Stimulated activated CD8-positive, alpha-beta memory T cell treated with anti-CD3 and anti-CD28 coated beads, Interleukin-2, amount 100 ng/mL, for 1 hour (primary cell): Measurements from ENCODE around the gene SIGLEC8.
"Not testable (repeated sequence)": the region's sequence is repeated elsewhere in the genome, so short reads cannot be mapped to it uniquely, and the experiment has no call there.

Experiments
- DNase-seq, 2 donors: peaks; one replicate each; pipeline ENCODE4 v3.0.0-alpha.2; 2020; ENCODE audit warnings: low read depth in 2 of 2

The SIGLEC8 gene

DNA sequence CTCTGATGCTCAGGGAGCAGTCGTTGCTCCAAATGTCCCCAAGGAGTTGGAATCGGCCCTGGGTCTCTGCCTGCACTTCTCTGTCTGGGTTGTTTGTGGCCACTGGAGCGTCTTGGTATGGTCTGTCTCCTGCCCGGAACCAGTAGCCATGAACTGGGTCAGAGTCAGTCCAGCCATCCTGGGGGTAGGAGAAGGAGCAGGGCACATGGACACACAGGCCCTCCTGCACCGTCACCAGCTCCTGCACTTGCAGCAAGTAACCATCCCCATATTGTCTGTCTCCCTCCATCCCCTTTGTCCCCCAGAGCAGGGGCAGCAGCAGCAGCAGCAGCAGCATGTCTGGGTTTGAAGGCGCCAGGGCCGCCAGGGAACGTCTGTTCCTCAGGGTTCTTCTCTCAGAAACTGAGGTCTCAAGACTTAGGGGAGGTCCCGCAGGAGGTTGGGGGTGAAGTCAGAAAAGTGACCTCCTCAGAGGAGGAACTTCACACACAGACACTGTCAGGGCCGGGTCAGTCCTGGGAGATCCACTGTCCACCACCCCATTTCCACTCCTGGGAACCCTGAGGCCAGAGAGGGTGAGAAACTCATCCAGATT is at the start of gene SIGLEC8:
SIGLEC8 (minus strand) TSS at position 404 of the 595 bp plus-strand sequence; CDS start at position 337, 67 bp downstream.
- DNase-seq: no peak

- DNase-seq: no peak
These were observed 49.4 kb upstream of the SIGLEC8 start for GRCh38 chr19:51507640-51508058.

DNA sequence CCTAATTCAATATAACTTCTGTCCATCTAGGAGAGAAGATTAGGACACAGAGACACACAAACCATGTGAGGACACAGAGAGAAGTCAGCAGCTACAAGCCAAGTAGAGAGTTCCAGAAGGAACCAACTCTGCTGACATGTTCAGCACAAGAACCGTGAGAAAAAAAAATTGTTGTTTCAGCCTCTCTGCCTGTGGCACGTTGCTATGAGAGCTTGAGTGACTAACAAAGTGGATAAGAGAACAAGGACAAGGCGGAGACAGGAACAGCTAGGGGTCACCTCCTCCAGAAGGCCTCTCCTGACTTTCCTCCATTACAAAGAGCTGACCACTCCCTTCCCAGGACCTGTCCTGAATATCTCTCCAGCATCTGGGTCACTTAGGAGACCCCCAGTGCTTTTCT is 48.9 kb upstream of the SIGLEC8 start:
- DNase-seq: no peak

- no peak for DNase-seq
These were observed 47.6 kb upstream of the SIGLEC8 start for GRCh38 chr19:51505904-51506303.

DNA sequence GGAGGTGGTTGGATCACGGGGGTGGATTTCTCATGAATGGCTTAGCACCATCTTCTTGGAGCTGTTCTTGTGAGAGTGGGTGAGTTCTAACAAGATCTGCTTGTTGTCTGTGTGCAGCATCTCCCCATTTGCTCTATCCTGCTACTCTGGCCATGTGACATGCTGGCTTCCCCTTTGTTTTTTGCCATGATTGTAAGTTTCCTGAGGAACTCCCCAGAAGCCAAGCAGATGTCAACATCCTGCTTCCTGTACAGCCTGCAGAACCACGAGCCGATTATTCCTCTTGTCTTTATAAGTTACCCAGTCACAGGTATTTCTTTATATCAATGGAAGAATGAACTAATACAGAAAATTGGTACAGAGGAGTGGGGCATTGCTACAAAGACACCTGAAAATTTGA is 45.6 kb upstream of the SIGLEC8 start:
- no peak for DNase-seq

- no peak for DNase-seq
These were observed 45.1 kb upstream of the SIGLEC8 start for GRCh38 chr19:51503286-51503817.

DNA sequence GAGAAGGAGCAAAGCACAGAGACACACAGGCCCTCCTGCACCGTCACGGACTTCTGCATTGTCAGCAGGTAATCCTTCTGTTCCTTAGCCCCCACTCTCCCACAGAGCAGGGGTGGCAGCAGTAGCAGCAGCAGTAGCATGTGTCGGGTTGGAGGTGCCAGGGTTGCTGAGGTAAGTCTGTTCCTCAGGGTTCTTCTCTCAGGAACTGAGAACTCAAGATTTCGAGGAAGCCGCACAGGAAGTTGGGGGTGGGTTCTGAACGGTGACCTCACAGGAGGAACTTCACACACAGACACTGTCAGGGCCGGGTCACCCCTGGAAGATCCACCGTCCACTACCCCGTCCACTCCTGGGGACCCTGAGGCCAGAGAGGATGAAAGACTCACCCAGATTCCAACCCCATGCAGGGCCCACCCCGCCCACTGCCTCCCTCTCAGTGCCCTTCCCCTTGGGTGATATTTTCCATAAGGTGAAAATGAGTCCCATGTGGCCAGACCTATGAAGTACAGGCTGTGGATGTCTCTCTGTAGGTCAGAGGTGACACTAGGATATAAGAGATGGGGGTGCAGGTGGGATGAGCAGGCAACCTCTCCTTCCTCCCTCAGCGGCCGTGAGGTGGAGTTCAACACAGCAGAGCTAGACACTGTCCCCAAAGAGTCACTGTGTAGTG is 43.5 kb upstream of the SIGLEC8 start, which contains the start of gene SIGLEC12:
SIGLEC12 (minus strand) TSS at position 207 of the 670 bp plus-strand sequence; CDS start at position 140, 67 bp downstream.
- no peak for DNase-seq

DNA sequence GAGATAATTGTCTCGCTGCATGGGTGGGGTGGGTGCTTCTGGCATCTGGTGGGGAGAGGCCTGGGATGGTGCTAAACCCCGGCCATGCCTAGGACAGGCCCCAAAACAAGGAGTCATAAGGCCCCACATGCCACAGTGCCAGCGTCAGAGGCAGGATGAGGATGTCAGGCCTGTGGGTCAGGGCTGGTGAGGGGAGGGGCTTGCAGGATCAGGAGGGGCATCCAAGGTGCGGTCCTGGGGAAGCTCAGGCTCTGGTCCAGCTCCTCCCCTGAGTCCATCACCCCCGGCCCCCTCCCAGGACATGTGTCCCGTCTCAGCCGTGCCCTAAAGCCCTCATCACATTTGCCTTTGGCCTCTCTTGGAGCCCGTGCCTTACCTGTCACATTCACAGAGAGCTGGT is 42.7 kb upstream of the SIGLEC8 start:
- DNase-seq: not testable (repeated sequence)

- no peak for DNase-seq
These were observed 39.4 kb upstream of the SIGLEC8 start for GRCh38 chr19:51497666-51498065.

DNA sequence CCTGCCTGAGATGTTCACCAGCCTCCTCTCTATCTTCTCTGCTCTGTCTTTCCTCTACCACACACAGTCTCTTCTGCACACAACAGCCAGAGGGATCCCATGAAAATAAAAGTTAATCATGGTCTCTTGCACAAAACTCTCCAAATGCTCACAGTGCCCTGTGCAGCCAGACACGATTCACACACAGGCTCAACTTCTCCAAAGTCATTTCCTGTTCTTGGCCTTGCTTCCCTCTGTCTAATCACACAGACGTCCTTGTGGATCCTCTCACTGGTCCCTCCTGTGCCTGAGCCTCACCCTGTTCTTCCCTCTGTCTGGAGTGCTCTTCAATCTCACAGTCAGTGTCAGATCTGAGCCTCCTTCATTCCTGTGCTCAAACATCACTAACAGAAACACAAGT is 35.5 kb upstream of the SIGLEC8 start:
- DNase-seq: no peak

DNA sequence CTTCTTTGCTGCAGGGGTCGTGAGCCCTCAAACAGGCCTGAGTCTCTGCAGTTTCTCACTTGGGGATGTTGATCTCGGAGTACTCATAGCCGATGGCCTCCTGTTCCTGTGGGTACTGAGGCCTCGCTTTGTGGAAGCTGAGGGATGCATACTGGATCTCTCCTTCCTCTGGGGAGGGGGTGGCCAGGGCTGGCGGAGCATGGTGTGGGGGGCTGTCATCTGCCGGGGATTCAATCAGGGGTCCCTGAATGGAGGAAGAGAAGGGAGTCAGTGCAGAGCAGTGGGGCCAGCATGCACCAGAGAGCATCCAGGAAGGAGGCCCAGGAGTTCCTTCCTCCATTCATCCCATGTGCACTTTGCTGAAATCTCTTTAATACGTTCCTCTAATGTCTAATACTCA is 33.3 kb upstream of the SIGLEC8 start:
- DNase-seq: no peak

DNA sequence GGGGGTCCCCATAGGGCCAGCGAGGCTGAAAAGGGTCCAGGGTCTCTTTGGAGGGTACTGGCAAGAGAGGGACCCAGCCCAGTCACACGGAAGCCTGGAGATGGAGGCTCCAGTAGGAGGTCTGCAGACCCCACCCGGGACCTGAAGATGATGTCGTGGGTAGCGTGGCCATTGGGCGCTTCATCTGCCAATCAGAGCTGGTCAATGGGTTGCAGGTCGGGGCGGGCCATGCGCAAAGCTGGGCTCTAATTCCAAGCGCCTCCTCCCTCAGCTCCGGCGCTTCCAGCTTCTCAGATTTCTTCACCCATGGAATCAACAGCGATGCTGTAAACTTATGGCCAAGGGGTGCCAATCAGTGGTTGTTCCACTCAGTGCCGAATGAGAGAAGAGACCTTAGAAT is 32.4 kb upstream of the SIGLEC8 start:
- DNase-seq: no peak

DNA sequence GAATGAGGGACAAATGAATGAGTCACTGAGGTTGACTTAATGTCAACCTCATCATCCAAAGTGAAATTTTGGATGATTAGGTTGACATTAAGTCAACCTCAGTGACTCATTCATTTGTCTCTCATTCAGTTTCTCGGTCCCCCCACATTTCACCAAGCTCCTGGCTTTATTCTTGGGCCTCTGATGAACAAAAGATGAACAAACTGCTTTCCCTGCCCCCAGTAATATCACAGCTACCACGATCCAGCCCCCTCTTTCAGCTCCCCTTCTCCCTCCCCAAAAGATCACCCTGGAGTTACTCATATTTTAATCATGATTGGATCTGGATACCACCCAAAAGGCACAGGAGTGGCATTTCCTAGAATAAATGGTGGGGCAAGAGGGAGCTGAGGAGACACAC is 30.9 kb upstream of the SIGLEC8 start:
- DNase-seq: no peak

DNA sequence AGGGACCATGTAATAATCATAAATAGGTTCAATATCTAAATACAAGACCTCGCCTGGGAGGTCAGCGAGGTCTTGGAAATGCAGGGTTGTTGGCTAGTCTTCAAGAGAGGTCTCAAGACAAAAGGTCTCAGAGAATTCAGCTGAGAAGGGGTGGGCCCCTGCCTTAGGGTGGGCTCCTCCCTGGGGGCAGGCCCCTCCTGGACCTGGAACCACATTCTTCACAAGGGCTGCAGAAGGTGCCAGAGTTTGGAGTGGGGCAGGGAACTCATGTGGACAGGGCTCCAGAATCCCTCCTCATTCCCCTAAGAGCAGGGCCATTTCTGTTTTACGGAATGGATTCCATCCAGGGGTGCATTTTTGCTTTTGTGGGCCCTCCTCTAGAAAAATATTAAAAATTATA is 30.2 kb upstream of the SIGLEC8 start:
- no peak for DNase-seq

DNA sequence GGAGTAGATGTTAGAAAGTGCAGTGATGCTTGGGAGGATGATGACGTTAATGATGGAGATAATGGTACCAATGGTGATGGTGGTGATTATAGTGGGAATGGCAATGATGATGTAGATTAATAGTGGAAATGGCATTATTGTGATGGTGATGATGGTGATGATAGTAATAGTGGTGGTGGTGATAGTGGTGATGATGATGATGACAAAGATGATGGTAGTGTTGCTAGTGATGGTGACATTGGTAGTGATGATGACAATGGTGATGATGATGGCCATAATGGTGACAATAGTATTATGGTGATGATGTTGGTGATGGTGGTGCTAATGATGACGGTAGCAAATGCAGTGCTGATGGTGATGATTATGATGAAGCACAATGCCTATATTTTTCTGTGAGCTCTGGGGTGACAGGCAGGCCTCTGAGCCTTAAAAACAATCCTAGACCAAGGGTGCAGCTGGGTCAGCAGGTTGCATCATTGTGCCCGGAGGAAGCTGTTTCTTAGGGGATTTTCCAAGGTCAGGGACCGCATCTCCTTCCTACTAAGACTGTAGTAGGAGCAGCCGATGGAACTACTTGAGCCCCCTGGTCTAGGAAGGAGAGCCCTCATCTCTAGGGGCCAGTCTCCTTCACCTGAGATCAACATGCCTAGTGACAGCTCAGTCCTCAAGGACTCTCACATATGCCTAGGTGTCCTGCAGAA is 27.9 kb upstream of the SIGLEC8 start:
- no peak for DNase-seq

GRCh38 chr19:51480590-51480989 is 22.3 kb upstream of the SIGLEC8 start:
- no peak for DNase-seq

GRCh38 chr19:51479531-51480331 is 21.5 kb upstream of the SIGLEC8 start:
- no peak for DNase-seq

DNA sequence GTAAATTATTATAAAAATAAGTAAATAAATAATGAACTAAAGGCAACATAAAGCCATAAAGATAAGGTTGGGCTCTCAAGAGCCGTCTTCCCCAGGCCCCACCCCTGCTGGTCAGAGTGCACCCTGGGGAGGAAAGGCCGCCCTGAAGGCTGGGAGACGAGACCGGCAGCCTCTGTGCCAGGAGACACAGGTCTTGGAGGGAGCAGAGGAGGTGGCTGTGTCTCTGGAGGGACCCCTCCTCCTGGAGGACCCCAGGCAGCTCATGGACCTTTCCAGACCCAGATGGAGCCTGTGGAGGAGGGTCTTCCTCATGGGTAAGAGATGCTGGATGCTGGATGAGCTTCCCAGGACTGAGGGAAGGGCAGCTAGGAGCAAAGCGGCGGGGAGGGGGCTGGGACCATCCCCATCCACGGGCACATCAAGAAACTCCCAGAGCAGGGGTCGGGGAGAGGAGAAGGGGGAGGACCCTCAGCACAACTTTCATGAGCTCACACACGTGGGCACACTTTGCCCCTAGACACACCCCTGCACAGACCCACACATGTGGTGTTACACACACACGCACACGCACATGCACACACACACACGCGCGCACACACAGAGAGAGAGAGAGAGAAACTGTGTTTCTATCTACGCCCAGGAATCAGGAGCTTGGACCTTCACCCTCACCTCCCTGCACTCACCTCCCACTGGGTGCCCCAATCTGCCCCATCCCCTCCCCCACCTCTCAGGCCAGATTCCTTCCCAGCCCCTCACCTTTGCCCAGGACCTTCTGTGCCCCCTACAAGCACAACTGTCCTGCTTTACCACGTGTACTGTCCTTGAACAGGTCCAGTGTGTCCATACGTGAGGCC is 20.4 kb upstream of the SIGLEC8 start, which contains the start of gene CEACAM18:
CEACAM18 (plus strand) TSS at position 159 of the 854 bp plus-strand sequence.
- DNase-seq: no peak

DNA sequence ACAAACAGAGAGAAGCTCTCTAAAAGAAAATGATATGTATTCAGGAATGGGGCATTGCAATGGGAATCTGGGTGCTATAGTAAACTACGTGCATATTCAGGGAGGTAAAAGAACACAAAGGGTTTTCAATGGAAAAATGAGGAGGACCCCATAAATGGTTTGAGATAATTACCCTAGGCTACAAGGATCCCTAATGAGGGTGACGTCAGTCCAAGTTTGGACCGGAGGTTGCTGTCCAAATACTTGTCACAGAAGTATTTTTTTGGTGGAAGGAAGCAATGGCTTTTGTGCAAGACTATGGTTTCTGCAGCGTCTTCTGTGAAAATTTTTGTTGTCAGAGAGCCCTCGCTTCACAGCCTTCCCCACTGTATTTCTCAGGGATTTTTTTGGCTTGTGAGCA is 19.1 kb upstream of the SIGLEC8 start:
- no peak for DNase-seq

DNA sequence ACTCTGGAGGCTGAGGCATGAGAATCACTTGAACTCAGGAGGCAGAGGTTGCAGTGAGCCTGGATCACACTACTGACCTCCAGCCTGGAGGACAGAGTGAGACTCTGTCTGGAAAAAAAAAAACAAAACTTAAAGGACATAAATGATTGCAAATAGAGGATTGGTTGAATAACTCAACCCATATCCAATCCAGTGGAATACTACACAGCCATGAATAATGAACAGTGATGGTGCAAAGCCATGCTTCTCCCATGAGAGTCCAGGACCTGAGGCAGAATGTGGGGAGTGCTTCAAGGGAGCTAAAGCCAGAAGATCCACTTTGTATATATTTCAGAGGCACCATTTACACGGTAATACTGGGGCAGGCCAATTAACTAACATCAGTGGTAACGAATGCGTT is 17.9 kb upstream of the SIGLEC8 start:
- no peak for DNase-seq
